CD8-positive, alpha-beta memory T cell (primary cell): Measurements from ENCODE around the gene ZNF217. TPM values are rescaled to one million over a fixed set of nuclear protein-coding genes. Genes with fewer than 3 reads are reported as not detected.
"Not testable (repeated sequence)": the region's sequence is repeated elsewhere in the genome, so short reads cannot be mapped to it uniquely, and the experiment has no call there.

Experiments used
- CTCF ChIA-PET: fragments of 350-600 bp; sonication (Branson Sonifier 250); formaldehyde crosslinking; loops from one replicate; lab custom pipeline; 2021; ENCODE audit warnings: antibody characterized with exemption; lab: Charles Lee
- POLR2A ChIA-PET: fragments of 350-600 bp; sonication (Branson Sonifier 250); formaldehyde crosslinking; loops from one replicate; lab custom pipeline; 2021; ENCODE audit warnings: antibody characterized with exemption; lab: Charles Lee
- DNase-seq, 5 donors: peaks; one replicate each; pipeline versions ENCODE4 v3.0.0 to v3.0.0-alpha.2; 2020 to 2022; ENCODE audit warnings: mixed read lengths in 1 of 5
- H3K27ac ChIP-seq: one replicate; pipeline ENCODE4 v1.7.0; 2013; ENCODE audit warnings: low read depth, mild to moderate bottlenecking, low read length, moderate library complexity
- H3K27me3 ChIP-seq: 2 replicates; pipeline ENCODE4 v1.7.0; 2013; ENCODE audit warnings: low read length, mild to moderate bottlenecking; ENCODE audit not compliant: insufficient read depth, poor library complexity, severe bottlenecking
- H3K36me3 ChIP-seq: 2 replicates; pipeline ENCODE4 v1.7.0; 2013; ENCODE audit warnings: mild to moderate bottlenecking, low read length, moderate library complexity; ENCODE audit not compliant: insufficient read depth
- H3K4me1 ChIP-seq: 2 replicates; pipeline ENCODE4 v1.7.0; 2013; ENCODE audit warnings: mild to moderate bottlenecking, low read length, moderate library complexity; ENCODE audit not compliant: insufficient read depth
- H3K4me3 ChIP-seq: 2 replicates; pipeline ENCODE4 v1.7.0; 2013; ENCODE audit warnings: mild to moderate bottlenecking, low read length
- H3K9me3 ChIP-seq: 2 replicates; pipeline ENCODE4 v1.7.0; 2013; ENCODE audit warnings: mild to moderate bottlenecking, low read length
- H3K27ac Mint-ChIP-seq, 8 donors: one replicate each; pipeline ENCODE4 v1.8.0; 2020 to 2021; ENCODE audit warnings: mixed read lengths in 8 of 8, mild to moderate bottlenecking in 6 of 8, inconsistent platforms in 3 of 8, moderate library complexity in 3 of 8
- H3K27me3 Mint-ChIP-seq, 2 donors: one replicate each; pipeline ENCODE4 v1.8.0; 2020 to 2021; ENCODE audit warnings: mixed read lengths in 2 of 2, mild to moderate bottlenecking in 1 of 2, moderate library complexity in 1 of 2
- H3K36me3 Mint-ChIP-seq, 3 donors: one replicate each; pipeline ENCODE4 v1.8.0; 2020 to 2021; ENCODE audit warnings: mixed read lengths in 3 of 3, inconsistent platforms in 1 of 3, mild to moderate bottlenecking in 1 of 3
- H3K4me1 Mint-ChIP-seq, 3 donors: one replicate each; pipeline ENCODE4 v1.8.0; 2020 to 2021; ENCODE audit warnings: mixed read lengths in 3 of 3, inconsistent platforms in 1 of 3, mild to moderate bottlenecking in 1 of 3
- H3K4me3 Mint-ChIP-seq, 7 donors: one replicate each; pipeline ENCODE4 v1.8.0; 2020 to 2021; ENCODE audit warnings: mixed read lengths in 7 of 7, mild to moderate bottlenecking in 6 of 7, moderate library complexity in 4 of 7, inconsistent platforms in 2 of 7
- H3K9me3 Mint-ChIP-seq, 5 donors: one replicate each; pipeline ENCODE4 v1.8.0; 2020 to 2022; ENCODE audit warnings: mixed read lengths in 5 of 5, mild to moderate bottlenecking in 3 of 5, moderate library complexity in 2 of 5, inconsistent platforms in 1 of 5
- polyA plus RNA-seq: library from polyadenylated mRNA; unstranded; fragments of 300-500 nt; fragmentation: Illumina TruSeq; gene quantifications from one replicate; pipeline ENCODE4 v1.2.3, GENCODE V29; 2021
- total RNA-seq, 2 experiments: library from RNA; stranded (reverse); gene quantifications; one replicate each; pipeline ENCODE4 v1.2.3, GENCODE V29; 2021

ZNF217 gene
- total and polyA plus RNA-seq, 3 experiments from 2014 or later = 24.0 to 54.3 (median 52.5) TPM

GRCh38 chr20:53559816-53560215, 33.8 kb downstream of the ZNF217 start:
- peaks cover under 1 to 5% (median 4%) of the 10 kb centered on the region in 3 donors for H3K4me1 Mint-ChIP-seq
- H3K36me3 ChIP-seq = no peaks in the 10 kb centered on the region
- CTCF ChIA-PET = interaction anchor here (1.4 kb wide), 1 partner anchor 12 kb away, joined by 4 read pairs; no protein-coding TSS in a partner anchor

GRCh38 chr20:53557130-53557529, 36.5 kb downstream of the ZNF217 start:
- POLR2A ChIA-PET = no interaction called here
- Histone ChIP-seq H3K27me3 (no peaks in the 10 kb centered on the region), H3K9me3 (no peaks in the 10 kb centered on the region), H3K27ac (no peak overlapping the region), H3K4me3 (no peak overlapping the region), H3K4me1 (no peaks in the 10 kb centered on the region), H3K36me3 (no peaks in the 10 kb centered on the region)
- Mint-ChIP-seq H3K4me1 (no peaks in the 10 kb centered on the region), H3K36me3 (peaks cover 0 to 22% (median 3%) of the 10 kb centered on the region in 3 donors), H3K27ac (peak overlapping the region in 1 of 8 donors; percentile 9), H3K4me3 (no peak overlapping the region), H3K9me3 (no peaks in the 10 kb centered on the region), H3K27me3 (no peaks in the 10 kb centered on the region)
- CTCF ChIA-PET = interaction anchor here (1.2 kb wide), 1 partner anchor 360 kb away, joined by 3 read pairs; no protein-coding TSS in a partner anchor
- no peak for DNase-seq

More at GRCh38 chr20:53559816-53560215, 33.8 kb downstream of the ZNF217 start:
- Mint-ChIP-seq H3K27ac (peak overlapping the region in 1 of 8 donors; percentile 71), H3K4me3 (no peak overlapping the region), H3K36me3 (peaks cover 0 to 26% (median 3%) of the 10 kb centered on the region in 3 donors), H3K27me3 (no peaks in the 10 kb centered on the region), H3K9me3 (no peaks in the 10 kb centered on the region)
- H3K4me1 ChIP-seq = no peaks in the 10 kb centered on the region
- DNase-seq = no peak
- H3K27me3 ChIP-seq = no peaks in the 10 kb centered on the region
- POLR2A ChIA-PET = no interaction called here
- no peak overlapping the region for H3K4me3 ChIP-seq
- no peaks in the 10 kb centered on the region for H3K9me3 ChIP-seq
- H3K27ac ChIP-seq = no peak overlapping the region

GRCh38 chr20:53556267-53556897, 37.3 kb downstream of the ZNF217 start:
- ChIA-PET CTCF (no interaction called here), POLR2A (no interaction called here)
- Mint-ChIP-seq H3K27ac (no peak overlapping the region), H3K4me3 (peak overlapping the region in 1 of 7 donors; percentile 56), H3K36me3 (peaks cover 0 to 22% (median 3%) of the 10 kb centered on the region in 3 donors), H3K9me3 (no peaks in the 10 kb centered on the region), H3K4me1 (no peaks in the 10 kb centered on the region), H3K27me3 (no peaks in the 10 kb centered on the region)
- Histone ChIP-seq H3K4me3 (no peak overlapping the region), H3K27me3 (no peaks in the 10 kb centered on the region), H3K27ac (no peak overlapping the region), H3K4me1 (no peaks in the 10 kb centered on the region), H3K36me3 (no peaks in the 10 kb centered on the region), H3K9me3 (no peaks in the 10 kb centered on the region)
- DNase-seq = no peak

- Mint-ChIP-seq H3K27ac (no peak overlapping the region), H3K9me3 (no peaks in the 10 kb centered on the region), H3K4me1 (no peaks in the 10 kb centered on the region), H3K27me3 (no peaks in the 10 kb centered on the region), H3K4me3 (no peak overlapping the region), H3K36me3 (peaks cover 0 to 19% (median 3%) of the 10 kb centered on the region in 3 donors)
- no peak overlapping the region for H3K4me3 ChIP-seq
- no peaks in the 10 kb centered on the region for H3K27me3 ChIP-seq
- H3K36me3 ChIP-seq = no peaks in the 10 kb centered on the region
- no peak for DNase-seq
- CTCF ChIA-PET = no interaction called here
- no peak overlapping the region for H3K27ac ChIP-seq
- POLR2A ChIA-PET = no interaction called here
- H3K4me1 ChIP-seq = no peaks in the 10 kb centered on the region
- H3K9me3 ChIP-seq = no peaks in the 10 kb centered on the region
These were observed 37.8 kb downstream of the ZNF217 start for GRCh38 chr20:53555816-53556215.

GRCh38 chr20:53555081-53555480, 38.6 kb downstream of the ZNF217 start:
- peaks cover 0 to 13% (median 3%) of the 10 kb centered on the region in 3 donors for H3K36me3 Mint-ChIP-seq
- no peaks in the 10 kb centered on the region for H3K36me3 ChIP-seq
- no peak overlapping the region for H3K4me3 Mint-ChIP-seq
- no peaks in the 10 kb centered on the region for H3K4me1 ChIP-seq
- H3K27ac ChIP-seq = no peak overlapping the region
- H3K27me3 Mint-ChIP-seq = no peaks in the 10 kb centered on the region
- no peaks in the 10 kb centered on the region for H3K4me1 Mint-ChIP-seq
- ChIA-PET POLR2A (no interaction called here), CTCF (interaction anchor here (1.6 kb wide), 1 partner anchor 7 kb away, joined by 6 read pairs; no protein-coding TSS in a partner anchor)
- H3K27ac Mint-ChIP-seq = no peak overlapping the region
- no peaks in the 10 kb centered on the region for H3K9me3 ChIP-seq
- H3K4me3 ChIP-seq = no peak overlapping the region
- no peak for DNase-seq
- H3K27me3 ChIP-seq = no peaks in the 10 kb centered on the region
- H3K9me3 Mint-ChIP-seq = no peaks in the 10 kb centered on the region

- H3K27ac ChIP-seq, H3K4me1 Mint-ChIP-seq, DNase-seq, H3K27me3 ChIP-seq, H3K9me3 ChIP-seq, H3K27ac Mint-ChIP-seq, H3K27me3 Mint-ChIP-seq, H3K4me3 ChIP-seq, H3K36me3 Mint-ChIP-seq, H3K9me3 Mint-ChIP-seq, H3K4me3 Mint-ChIP-seq, POLR2A ChIA-PET, CTCF ChIA-PET, H3K36me3 ChIP-seq, H3K4me1 ChIP-seq: not testable (repeated sequence)
These were observed 41.1 kb downstream of the ZNF217 start for GRCh38 chr20:53552572-53552893.

- H3K27ac Mint-ChIP-seq, H3K36me3 ChIP-seq, H3K27me3 Mint-ChIP-seq, H3K4me1 Mint-ChIP-seq, H3K9me3 Mint-ChIP-seq, CTCF ChIA-PET, H3K4me3 Mint-ChIP-seq, DNase-seq, H3K9me3 ChIP-seq, H3K4me3 ChIP-seq, H3K4me1 ChIP-seq, POLR2A ChIA-PET, H3K27ac ChIP-seq, H3K36me3 Mint-ChIP-seq, H3K27me3 ChIP-seq: not testable (repeated sequence)
These were observed 41.7 kb downstream of the ZNF217 start for GRCh38 chr20:53551719-53552571.
